Activated T-cell treated with anti-CD3 and anti-CD28 coated beads, Interleukin-2, amount 50 U/mL, for 48 hours (primary cell): Measurements from ENCODE around the gene KCNQ2.

Experiments used
- DNase-seq, 2 experiments: peaks; one replicate each; pipeline ENCODE4 v3.0.0-alpha.2; 2020

The KCNQ2 gene

DNA sequence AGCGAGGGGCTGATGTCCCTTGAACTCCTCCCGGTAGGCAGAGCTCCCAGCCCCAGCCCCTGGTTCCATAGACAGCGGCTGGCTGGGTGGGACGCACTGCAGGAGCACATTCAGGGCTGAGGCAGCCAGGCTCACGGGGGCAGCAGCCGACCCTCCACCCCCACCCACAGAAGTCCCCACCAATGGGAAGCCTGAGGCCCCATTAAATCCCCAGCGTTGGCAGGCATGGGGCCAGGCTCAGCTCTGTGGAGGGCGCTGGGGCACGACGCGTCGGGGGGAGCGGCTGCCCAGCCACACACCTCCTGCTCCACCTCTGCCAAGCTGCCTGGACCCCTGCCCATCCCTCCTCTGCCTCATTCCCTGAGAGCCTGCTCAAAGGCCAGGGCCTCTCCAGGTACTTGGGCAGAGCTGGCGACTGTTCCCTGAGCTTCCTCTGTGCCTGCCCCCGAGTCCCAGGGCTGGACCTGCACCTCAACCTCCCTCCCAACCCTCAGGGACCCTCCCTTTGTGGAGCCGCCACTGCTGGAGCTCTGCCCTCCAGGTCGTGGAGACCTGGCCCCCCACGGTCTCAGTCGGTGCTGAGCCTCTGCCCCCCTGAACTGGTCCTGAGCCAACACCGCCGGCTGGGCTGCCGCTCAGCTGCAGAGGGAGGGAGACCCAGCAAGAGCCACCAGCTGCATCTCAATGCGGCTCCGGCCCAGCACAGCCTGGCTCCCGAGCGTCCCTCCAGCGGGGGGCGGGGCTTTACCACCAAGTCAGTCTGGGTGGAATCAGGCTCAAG is 120.5 kb downstream of the KCNQ2 start:
- no peak for DNase-seq

DNA sequence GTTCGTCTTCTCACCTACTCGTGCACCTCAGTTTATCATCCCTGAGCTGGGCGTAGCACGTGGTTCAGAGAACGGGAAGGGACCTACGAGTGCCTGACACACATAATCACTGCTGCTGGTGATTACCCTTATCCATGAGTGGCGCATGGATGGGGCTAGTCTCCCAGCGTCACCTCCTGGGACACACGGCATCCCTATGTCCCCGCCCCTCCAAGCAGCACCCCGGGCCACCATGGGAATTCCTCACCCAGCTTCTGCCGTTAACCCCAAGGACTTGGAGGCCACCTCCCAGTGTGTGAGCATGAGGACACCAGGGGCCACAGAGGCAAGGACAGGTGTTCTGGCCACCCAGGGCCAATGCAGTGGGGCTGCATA is 121.1 kb downstream of the KCNQ2 start:
- no peak for DNase-seq

DNA sequence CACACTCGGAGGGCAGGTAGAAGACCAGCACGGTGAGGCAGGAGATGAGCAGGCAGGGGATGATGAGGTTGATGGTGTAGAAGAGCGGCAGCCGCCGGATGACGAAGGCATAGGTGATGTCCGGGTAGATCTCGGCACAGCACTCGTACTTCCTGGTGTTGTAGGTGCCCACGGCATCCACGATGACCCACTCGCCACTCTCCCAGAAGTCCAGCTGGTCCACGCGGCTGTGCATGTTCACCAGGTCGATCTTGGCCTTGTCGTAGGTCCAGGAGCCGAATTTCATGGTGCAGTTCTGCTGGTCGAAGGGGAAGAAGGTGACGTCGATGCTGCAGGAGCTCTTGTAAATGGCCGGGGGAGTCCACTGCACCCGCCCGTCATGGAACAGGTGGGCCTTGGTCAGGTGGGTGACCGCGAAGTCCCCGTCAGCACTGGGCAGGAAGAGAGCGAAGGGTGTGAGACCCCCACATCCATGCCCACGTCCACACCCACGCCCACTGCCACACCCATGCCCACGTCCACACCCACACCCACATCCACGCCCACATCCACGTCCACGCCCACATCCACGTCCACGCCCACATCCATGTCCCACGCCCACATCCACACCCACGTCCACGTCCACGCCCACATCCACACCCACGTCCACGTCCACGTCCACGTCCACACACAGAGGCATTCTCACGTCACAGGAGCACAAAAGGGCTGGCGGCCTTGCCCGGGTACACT is 121.7 kb downstream of the KCNQ2 start:
- DNase-seq, result no peak
